IMR-90 (cell line): ENCODE measurements around the gene MAPK8IP3.

Source experiments
- BHLHE40 ChIP-seq: fragments of 150-350 bp; IDR thresholded peaks from 2 replicates; pipeline ENCODE4 v1.6.1; 2016; ENCODE audit warnings: mild to moderate bottlenecking, low read depth, low read length
- CEBPB ChIP-seq: IDR thresholded peaks from 2 replicates; pipeline ENCODE4 v1.6.1; 2012; ENCODE audit warnings: low read depth, low read length, improper control_type of control experiment
- CHD1 ChIP-seq: IDR thresholded peaks from 2 replicates; pipeline ENCODE4 v1.6.1; 2012; ENCODE audit warnings: low read depth, low read length, improper control_type of control experiment
- FOS ChIP-seq: fragments of 150-350 bp; IDR thresholded peaks from 2 replicates; pipeline ENCODE4 v1.6.1; 2016; ENCODE audit warnings: low read depth, low read length
- MAZ ChIP-seq: IDR thresholded peaks from 2 replicates; pipeline ENCODE4 v1.6.1; 2012; ENCODE audit warnings: low read depth, mild to moderate bottlenecking, low read length, improper control_type of control experiment, moderate library complexity, borderline replicate concordance
- POLR2A ChIP-seq: IDR thresholded peaks from 2 replicates; pipeline ENCODE4 v1.6.1; 2012; ENCODE audit warnings: mild to moderate bottlenecking, low read depth, low read length
- RCOR1 ChIP-seq: IDR thresholded peaks from 2 replicates; pipeline ENCODE4 v1.6.1; 2012; ENCODE audit warnings: mild to moderate bottlenecking, low read length, improper control_type of control experiment; ENCODE audit not compliant: insufficient replicate concordance
- SMC3 ChIP-seq: fragments of 150-350 bp; IDR thresholded peaks from 2 replicates; pipeline ENCODE4 v1.6.1; 2016; ENCODE audit warnings: low read depth, mild to moderate bottlenecking, antibody characterized with exemption, low read length, moderate library complexity
- USF2 ChIP-seq: fragments of 150-350 bp; IDR thresholded peaks from 2 replicates; pipeline ENCODE4 v1.6.1; 2017; ENCODE audit warnings: mild to moderate bottlenecking, antibody characterized with exemption, low read length, low read depth
- TF ChIP-seq, protein P1 (sequence below): conservative IDR thresholded peaks from 2 replicates; pipeline ENCODE4 v1.5.1; 2012; ENCODE audit warnings: mild to moderate bottlenecking, low read depth, low read length, improper control_type of control experiment

GRCh38 chr16:1787056-1787321 is 81.0 kb downstream of the MAPK8IP3 start:
- TF ChIP-seq FOS (no peak), USF2 (no peak), POLR2A (no peak), BHLHE40 (no peak), SMC3 (no peak), CEBPB (no peak), CHD1 (no peak), MAZ (no peak), RCOR1 (no peak)
- TF ChIP-seq, protein P1, sequence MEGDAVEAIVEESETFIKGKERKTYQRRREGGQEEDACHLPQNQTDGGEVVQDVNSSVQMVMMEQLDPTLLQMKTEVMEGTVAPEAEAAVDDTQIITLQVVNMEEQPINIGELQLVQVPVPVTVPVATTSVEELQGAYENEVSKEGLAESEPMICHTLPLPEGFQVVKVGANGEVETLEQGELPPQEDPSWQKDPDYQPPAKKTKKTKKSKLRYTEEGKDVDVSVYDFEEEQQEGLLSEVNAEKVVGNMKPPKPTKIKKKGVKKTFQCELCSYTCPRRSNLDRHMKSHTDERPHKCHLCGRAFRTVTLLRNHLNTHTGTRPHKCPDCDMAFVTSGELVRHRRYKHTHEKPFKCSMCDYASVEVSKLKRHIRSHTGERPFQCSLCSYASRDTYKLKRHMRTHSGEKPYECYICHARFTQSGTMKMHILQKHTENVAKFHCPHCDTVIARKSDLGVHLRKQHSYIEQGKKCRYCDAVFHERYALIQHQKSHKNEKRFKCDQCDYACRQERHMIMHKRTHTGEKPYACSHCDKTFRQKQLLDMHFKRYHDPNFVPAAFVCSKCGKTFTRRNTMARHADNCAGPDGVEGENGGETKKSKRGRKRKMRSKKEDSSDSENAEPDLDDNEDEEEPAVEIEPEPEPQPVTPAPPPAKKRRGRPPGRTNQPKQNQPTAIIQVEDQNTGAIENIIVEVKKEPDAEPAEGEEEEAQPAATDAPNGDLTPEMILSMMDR: no peak
